Upper lobe of right lung (tissue), 1 donor: ENCODE data around the gene RAB24. TPM values are rescaled to one million over a fixed set of nuclear protein-coding genes. Genes with fewer than 3 reads are reported as not detected.

Experiments used
- ATAC-seq: fragments of 200-7000 bp; cut with Tn5 transposase; one replicate; pipeline ENCODE4 v1.9.1; 2020; ENCODE audit warnings: mild to moderate bottlenecking, moderate library complexity
- DNase-seq: peaks from one replicate; pipeline ENCODE4 v3.0.0-alpha.2; 2020
- H3K27ac ChIP-seq: fragments of 200-600 bp; one replicate; pipeline ENCODE4 v1.8.0; 2022
- H3K27me3 ChIP-seq: fragments of 200-600 bp; one replicate; pipeline ENCODE4 v1.8.0; 2022; ENCODE audit warnings: mild to moderate bottlenecking
- H3K36me3 ChIP-seq: fragments of 200-600 bp; one replicate; pipeline ENCODE4 v1.8.0; 2022
- H3K4me1 ChIP-seq: fragments of 200-600 bp; one replicate; pipeline ENCODE4 v1.8.0; 2022
- H3K4me3 ChIP-seq: fragments of 200-600 bp; one replicate; pipeline ENCODE4 v1.8.0; 2022; ENCODE audit warnings: mild to moderate bottlenecking
- H3K9me3 ChIP-seq: fragments of 200-600 bp; one replicate; pipeline ENCODE4 v1.8.0; 2022
- CTCF ChIP-seq: fragments of 200-600 bp; IDR thresholded peaks from one replicate; pipeline ENCODE4 v1.8.0; 2022; ENCODE audit warnings: antibody characterized with exemption
- intact Hi-C: fragments of 100-400 bp; cut with DNase I; formaldehyde crosslinking; loops from one replicate; pipeline ENCODE4 v1.11.0; 2022
- total RNA-seq: library from RNA; stranded (reverse); fragmentation: NEBNext Ultra II Directional; extraction: Animal tissue kit (Norgen Biotek cat#: 25700); gene quantifications from one replicate; pipeline ENCODE4 v1.2.1, GENCODE V29; 2021
- donor health status: DM: no; HTN: yes; CAD: no; lungs with severe emphysema.

The RAB24 gene
- total RNA-seq, 1 donor from 2014 or later, result 36.3 TPM

- peak overlapping the region; percentile 99 for H3K4me3 ChIP-seq
- no peaks in the 10 kb centered on the region for H3K9me3 ChIP-seq
- no peaks in the 10 kb centered on the region for H3K27me3 ChIP-seq
- ATAC-seq (no peak), DNase-seq (no peak)
- TF ChIP-seq CTCF, result no peak
- H3K4me1 ChIP-seq, result peaks cover 67% of the 10 kb centered on the region
- intact Hi-C loops, result no loop called here
- peak overlapping the region; percentile 86 for H3K27ac ChIP-seq
- peaks cover 27% of the 10 kb centered on the region for H3K36me3 ChIP-seq
These were observed 439 bp upstream of the RAB24 start for GRCh38 chr5:177303925-177304391.

GRCh38 chr5:177302354-177303110 is 987 bp downstream of the RAB24 start:
- intact Hi-C loops, result no loop called here
- H3K36me3 ChIP-seq, result peaks cover 27% of the 10 kb centered on the region
- no peak for ATAC-seq
- peak overlapping the region; percentile 86 for H3K27ac ChIP-seq
- peak overlapping the region; percentile 99 for H3K4me3 ChIP-seq
- H3K27me3 ChIP-seq, result no peaks in the 10 kb centered on the region
- H3K9me3 ChIP-seq, result no peaks in the 10 kb centered on the region
- H3K4me1 ChIP-seq, result peaks cover 64% of the 10 kb centered on the region
- DNase-seq, result no peak
- no peak for TF ChIP-seq CTCF

- ATAC-seq, result peak; percentile 39
- Histone ChIP-seq H3K9me3 (no peaks in the 10 kb centered on the region), H3K27me3 (no peaks in the 10 kb centered on the region), H3K36me3 (peaks cover 19% of the 10 kb centered on the region), H3K27ac (peak overlapping the region; percentile 73), H3K4me3 (no peak overlapping the region), H3K4me1 (peaks cover 60% of the 10 kb centered on the region)
- intact Hi-C loops, result no loop called here
- TF ChIP-seq CTCF, result no peak
- DNase-seq, result no peak
These were observed 1.9 kb downstream of the RAB24 start for GRCh38 chr5:177301503-177302165.

GRCh38 chr5:177300951-177301350 is 2.6 kb downstream of the RAB24 start:
- Histone ChIP-seq H3K27ac (peak overlapping the region; percentile 73), H3K27me3 (no peaks in the 10 kb centered on the region), H3K4me3 (no peak overlapping the region), H3K4me1 (peaks cover 65% of the 10 kb centered on the region), H3K36me3 (peaks cover 14% of the 10 kb centered on the region), H3K9me3 (no peaks in the 10 kb centered on the region)
- intact Hi-C loops, result no loop called here
- ATAC-seq (no peak), DNase-seq (no peak)
- TF ChIP-seq CTCF, result no peak

GRCh38 chr5:177300236-177300880 is 3.2 kb downstream of the RAB24 start:
- DNase-seq (no peak), ATAC-seq (peak; percentile 72)
- intact Hi-C loops, result no loop called here
- H3K4me3 ChIP-seq, result no peak overlapping the region
- peaks cover 14% of the 10 kb centered on the region for H3K36me3 ChIP-seq
- no peaks in the 10 kb centered on the region for H3K27me3 ChIP-seq
- peak overlapping the region; percentile 73 for H3K27ac ChIP-seq
- no peaks in the 10 kb centered on the region for H3K9me3 ChIP-seq
- no peak for TF ChIP-seq CTCF
- peaks cover 59% of the 10 kb centered on the region for H3K4me1 ChIP-seq
